Glomerular visceral epithelial cell (primary cell): Measurements from ENCODE around the gene NLE1.
A peak's percentile ranks its signal among the peaks of the same experiment; 100 is the strongest.

ENCODE experiments used
- DNase-seq: peaks from one replicate; pipeline ENCODE4 v3.0.0-alpha.2; 2016; ENCODE audit errors: extremely low spot score

NLE1 gene

DNA sequence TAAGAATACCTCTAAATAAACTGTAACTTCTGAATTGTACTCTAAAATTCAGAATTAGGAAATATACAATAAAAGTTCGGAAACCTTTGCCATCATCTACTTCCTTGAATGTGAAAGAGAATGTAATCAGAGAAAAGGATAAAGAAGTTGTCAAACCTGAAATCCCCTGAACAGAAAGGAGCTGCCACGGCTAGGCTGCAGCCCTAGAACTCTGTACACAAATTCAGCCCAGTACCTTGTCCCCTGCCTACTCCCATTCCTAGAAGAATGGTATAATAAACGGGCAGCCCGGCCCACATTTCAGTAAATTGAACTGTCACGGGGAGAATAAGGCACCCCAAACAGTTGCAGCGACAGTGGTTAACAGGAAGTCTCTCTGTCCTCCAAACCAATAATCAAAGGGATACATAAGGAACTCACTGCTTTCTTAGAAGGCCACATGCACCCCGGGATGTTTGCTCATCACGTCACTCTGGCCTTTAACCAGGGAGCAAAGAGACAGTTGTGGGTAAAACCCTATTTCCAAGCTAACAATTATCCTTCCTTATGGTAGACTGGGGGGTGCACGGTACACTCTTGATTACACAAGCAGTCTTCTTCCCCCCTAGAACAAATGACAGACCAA is 54.3 kb downstream of the NLE1 start:
- no peak for DNase-seq

DNA sequence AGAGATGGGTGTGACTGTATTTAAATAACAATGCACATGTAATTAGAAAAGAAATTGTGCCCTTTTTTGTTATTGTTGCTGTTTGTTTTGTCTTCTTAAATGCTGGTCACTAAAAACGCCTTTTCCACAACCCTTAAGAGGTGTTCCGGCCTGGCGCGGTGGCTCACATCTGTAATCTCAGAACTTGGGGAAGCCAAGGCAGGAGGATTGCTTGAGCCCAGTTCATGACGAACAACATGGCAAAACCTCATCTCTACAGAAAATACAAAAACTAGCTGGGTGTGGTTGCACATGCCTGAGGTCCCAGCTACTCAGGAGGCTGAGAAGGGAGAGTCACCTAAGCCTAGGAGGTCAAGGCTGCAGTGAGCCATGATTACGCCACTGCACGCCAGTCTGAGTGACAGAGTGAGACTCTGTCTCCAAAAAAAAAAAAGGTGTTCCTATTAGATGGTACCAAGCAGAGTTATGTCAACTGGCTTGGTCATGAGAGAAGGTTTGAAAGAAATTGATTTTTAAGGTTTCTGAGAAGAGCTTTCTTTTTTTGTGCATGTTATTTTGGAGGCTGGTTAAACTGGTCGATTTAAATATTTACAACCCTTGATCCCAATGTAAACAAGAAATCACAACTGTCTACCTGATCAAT is 55.1 kb downstream of the NLE1 start:
- DNase-seq = no peak

DNA sequence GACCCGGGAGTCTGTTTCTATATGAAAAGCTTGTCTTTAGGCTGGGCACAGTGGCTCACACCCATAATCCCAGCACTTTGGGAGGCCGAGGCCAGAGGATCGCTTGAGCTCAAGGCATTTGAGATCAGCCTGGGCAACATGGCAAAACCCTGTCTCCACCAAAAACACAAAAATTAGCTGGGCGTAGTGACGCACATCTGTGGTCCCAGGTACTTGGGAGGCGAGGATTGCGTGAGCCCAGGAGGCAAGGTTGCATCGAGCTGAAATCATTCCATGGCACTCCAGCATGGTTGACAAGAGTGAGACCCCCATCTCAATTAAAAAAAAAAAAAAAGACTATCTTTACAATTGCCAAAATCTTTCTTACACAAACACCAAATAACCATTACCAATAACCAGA is 55.9 kb downstream of the NLE1 start:
- no peak for DNase-seq

DNA sequence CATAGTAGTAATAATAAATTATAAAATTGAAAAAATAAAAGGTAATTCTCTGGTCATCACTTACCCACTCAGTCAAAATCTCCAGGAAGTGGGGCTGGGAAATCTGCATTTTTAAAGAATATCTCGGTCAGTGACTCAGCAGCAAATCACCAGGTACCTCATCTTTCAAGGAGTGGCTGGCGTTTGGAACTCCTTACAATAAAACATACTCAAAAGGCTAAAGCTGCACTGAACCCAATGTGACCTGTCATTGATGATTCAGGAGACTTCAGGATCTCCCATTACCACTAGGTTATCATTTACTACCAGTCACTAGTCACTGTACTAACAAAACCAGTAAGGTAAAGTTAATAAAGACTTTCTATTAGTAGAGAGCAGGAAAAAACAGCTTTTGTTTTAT is 57.1 kb downstream of the NLE1 start:
- peak; percentile 62 for DNase-seq

DNA sequence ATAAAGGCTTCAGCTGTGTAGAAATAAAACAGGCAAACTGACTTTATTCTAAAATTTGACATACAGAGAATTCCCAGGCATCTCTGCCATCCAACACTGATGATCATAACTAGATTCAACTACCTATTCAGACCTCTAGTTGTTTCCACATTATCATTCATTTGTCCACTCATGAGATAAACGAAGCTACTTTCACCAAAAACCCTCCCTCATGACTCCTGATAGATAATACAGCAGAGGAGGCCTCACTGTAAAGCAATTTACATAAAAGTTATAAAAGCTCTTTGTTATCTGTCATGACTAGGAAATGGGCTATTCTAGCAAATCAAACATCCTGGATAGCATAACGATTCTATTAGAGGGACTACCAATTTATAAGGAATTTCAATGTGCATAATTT is 59.0 kb downstream of the NLE1 start:
- DNase-seq = no peak

DNA sequence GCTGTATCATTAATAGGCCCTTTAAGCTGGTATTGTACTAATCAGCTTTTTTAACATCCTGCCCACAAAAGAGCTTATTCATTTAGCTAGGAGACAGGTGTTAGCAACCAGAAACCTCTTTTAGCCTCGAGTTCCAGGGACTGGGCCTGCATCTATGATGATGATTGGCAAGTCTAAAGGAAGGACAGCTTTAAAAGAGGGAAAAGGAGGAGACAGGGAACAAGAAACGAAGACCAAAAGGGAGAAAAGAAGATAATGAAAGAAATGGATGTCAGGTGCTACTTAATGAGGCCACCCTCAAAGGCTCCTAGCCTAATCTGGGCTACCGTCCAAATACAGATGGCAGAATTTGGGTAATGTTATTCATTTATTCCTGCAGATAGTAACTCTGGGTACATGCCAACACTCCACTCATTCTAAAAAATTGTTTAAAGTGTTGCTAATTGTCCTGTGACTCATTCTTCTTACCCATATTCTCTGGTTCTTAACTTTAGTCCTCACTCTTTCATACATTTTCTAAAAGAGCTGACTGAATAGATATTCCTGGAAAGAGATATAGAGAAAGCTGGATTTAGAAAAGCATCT is 59.9 kb downstream of the NLE1 start:
- peak; percentile 72 for DNase-seq

DNA sequence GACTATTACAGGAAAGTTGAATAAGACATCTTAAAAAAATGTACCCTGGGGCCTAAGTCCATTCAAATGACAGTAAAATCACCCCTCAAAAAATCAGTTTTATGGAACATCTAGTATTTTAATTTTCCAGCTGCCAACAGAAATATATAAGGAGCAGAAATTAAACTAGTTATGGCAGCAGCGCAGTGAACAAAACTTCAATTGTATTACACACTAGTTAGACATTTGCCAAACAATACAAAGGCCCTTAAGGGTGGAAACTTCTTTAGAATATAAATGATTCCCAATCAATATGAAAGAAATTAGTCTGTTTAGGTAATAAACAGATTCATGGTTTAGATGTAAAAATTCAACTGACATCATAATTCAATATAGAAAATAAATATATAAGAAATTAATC is 60.5 kb downstream of the NLE1 start:
- no peak for DNase-seq

DNA sequence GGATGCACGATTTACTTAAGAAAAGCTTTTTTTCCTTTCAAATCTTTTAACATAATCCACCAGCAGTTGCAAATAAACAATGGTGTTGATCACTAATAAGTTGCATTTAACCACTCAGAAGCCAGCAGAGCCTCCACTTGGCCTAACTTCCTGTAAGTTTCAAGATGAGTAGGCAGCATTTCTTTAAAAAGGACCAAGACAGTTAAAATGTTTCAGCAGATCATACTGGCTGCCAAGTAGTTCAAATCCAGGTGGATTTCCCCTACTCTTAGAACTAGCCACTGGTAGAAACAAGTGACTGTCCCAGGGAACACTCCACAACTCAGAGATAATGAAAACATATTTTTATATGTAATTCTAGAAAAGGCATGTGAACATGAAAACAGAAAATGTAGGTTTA is 61.6 kb downstream of the NLE1 start:
- no peak for DNase-seq

DNA sequence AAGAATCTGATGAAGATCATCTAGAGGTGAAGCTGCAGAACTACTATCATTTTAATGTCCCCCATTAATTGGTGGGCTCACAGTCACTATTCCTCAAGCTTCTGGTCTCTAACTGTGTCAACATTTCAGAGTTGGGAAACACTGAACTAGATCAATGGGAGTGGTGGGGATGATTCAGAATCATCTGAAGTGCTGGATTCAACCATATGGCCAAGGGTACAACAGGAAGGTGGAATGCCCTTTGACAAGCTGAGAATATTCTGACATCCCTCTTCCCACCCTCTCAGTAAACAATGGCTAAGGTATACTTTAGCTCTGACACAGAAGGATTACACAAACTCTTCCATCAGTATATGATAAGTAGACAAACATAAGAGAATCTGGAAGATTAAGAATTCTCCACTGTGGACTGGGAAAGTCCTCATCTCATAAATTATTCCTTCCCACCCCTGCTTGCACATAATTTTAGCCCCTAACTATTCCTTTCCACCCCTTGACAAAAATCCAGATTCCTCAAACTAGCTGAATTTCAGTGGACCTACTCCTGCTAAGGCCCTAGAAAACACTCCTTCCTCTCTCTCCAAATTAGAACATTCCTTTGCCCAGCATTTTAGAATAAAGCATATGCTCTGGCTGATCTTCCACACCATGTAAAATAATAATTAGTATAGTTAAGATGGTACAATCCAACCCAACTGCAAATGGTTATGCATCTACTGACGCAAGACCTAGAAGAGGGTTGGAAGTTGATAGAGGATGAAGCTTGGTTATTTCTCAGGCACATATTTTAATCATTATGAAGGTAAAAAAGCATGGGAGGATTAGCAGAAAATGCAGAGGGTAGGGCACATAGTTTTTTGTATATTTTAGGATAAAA is 62.3 kb downstream of the NLE1 start:
- DNase-seq = no peak
